Stimulated activated CD4-positive, alpha-beta T cell treated with anti-CD3 and anti-CD28 coated beads, Interleukin-12 subunit alpha, Interleukin-12 subunit beta, amount 100 ng/mL, for 4 hours (primary cell): ENCODE results near the gene SAMHD1.
"Not testable (repeated sequence)": the region's sequence is repeated elsewhere in the genome, so short reads cannot be mapped to it uniquely, and the experiment has no call there.

Experiments
- DNase-seq: peaks from one replicate; pipeline ENCODE4 v3.0.0-alpha.2; 2020

SAMHD1 gene

DNA sequence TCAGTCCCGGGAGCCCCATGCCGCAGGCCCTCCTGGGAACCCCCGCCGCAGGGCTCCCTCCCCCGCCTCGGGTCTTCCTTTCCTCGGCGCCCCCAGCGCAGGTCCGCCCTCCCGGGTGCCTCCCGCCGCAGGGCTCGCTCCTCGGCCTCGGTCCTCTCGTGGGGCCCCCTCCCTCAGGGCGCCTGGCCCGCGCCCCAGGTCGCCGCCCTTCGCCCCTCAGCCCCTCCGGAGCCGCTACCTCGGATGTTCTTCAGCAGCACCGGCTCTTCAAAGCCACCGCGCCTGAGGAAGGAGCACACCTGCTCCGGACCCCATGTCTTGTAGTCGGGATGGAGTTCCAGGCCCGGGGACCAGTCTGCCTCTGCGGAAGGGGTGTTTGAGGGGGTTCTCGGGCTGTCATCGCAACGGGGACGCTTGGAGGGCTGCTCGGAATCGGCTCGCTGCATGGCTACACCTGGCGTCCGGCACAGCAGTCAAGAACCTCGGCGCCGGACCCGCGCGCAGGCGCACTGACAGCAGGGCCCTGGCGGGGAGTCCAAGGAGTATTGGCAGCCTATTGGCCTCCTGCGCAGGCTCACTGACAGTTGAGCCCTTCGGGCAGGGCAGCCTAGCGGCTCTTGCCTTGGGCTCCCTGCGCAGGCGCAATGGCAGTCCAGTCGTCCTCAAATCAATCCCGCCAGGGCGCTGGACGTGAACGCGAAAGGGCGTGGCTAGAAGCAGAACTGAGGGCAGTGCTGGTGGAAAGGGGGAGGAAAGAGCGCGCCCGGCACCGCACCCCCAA is at the start of gene SAMHD1:
TSS of gene SAMHD1 (minus strand) at position 511 of the 781 bp plus-strand sequence. CDS start at position 446, 65 bp downstream.
- peak; percentile 85 for DNase-seq

DNA sequence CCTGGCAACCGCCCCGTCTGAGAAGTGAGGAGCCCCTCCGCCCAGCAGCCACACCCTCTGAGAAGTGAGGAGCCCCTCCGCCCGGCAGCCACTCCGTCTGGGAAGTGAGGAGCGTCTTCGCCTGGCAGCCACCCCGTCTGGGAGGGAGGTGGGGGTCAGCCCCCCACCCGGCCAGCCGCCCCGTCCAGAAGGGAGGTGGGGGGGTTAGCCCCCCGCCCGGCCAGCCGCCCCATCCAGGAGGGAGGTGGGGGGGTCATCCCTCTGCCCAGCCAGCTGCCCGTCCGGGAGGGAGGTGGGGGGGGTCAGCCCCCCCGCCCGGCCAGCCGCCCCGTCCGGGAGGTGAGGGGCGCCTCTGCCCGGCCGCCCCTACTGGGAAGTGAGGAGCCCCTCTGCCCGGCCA is 48.7 kb upstream of the SAMHD1 start:
- not testable (repeated sequence) for DNase-seq

DNA sequence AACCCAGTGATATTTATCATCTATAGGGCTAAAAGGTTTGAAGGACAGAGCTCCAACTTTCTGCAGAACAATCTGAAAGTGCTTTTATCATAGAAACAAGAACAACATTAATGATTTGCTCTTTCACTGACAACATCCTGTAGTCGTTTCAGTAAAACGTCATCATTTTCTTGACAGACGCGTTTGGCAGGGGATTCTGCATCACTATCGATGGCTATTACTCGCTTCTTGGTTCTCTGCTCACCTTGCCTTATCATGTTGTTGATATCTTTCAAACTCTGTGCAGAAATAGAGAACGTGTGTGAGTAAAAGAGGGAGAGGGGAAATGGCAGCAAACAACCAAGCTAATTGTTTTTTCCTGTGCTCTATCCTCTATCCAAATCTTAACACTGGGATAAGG is 47.1 kb upstream of the SAMHD1 start:
- no peak for DNase-seq

DNA sequence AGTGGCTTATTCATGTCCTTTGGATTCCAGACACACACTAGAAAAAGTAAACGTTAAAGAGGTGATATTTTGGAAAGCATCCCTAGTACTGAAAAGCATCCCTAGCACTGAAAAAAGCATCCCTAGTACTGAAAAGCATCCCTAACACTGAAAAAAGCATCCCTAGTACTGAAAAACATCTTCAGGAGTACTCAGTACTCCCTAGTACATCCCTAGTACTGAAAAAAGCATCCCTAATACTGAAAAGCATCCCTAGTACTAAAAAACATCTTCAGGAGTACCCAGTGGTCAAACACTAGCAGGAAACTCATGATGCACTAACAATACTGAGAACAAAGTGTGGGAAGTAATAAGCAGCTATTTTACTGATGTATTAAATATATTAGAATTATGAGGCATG is 45.6 kb upstream of the SAMHD1 start:
- DNase-seq: no peak

DNA sequence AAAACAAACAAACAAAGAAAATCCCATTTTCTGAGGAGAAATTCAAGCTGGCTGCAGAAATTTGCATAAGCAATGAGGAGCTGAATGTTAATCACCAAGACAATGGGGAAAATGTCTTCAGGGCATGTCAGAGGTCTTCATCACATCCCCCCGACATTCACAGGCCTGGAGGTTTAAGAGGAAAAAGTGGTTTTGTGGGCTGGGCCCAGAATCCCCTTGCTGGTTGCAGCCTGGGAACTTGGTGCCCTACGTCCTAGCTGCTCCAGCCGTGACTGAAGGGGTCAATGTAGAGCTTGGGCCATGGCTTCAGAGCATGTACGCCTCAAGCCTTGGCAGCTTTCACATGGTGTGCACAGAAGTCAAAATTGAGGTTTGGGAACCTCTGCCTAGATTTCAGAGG is 42.7 kb upstream of the SAMHD1 start:
- not testable (repeated sequence) for DNase-seq

DNA sequence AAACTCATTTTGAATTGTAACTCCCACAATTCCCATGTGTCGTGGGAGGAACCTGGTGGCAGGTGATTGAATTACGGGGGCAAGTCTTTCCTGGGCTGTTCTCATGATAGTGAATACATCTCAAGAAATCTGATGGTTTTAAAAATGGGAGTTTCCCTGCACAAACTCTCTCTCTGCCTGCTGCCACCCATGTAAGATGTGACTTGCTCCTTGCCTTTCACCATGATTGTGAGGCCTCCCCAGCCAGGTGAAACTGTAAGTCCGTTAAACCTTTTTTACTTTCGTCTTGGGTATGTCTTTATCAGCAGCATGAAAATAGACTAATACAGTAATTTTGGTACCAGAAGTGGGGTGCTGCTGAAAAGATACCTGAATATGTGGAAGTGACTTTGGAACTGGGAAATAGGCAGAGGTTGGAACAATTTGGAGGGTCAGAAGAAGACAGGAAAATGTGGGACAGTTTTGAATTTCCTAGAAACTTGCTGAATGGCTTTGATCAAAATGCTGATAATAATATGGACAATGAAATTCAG is 41.4 kb upstream of the SAMHD1 start:
- no peak for DNase-seq

DNA sequence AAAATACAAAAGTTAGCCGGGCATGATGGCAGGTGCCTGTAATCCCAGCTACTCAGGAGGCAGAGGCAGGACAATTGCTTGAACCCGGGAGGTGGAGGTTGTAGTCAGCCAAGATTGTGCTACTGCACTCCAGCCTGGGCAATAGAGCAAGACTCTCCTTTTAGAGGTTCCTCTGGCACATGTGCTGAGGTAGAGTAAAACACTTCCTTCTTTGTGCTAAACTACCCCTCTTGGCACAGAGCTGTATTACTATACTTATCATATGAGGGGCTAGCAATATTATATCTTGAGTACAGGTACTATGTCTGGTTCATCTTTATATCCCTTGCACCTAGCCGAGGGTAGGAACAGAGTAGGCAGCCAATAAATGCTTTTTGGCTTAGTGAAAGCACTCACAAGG is 40.2 kb upstream of the SAMHD1 start:
- no peak for DNase-seq

DNA sequence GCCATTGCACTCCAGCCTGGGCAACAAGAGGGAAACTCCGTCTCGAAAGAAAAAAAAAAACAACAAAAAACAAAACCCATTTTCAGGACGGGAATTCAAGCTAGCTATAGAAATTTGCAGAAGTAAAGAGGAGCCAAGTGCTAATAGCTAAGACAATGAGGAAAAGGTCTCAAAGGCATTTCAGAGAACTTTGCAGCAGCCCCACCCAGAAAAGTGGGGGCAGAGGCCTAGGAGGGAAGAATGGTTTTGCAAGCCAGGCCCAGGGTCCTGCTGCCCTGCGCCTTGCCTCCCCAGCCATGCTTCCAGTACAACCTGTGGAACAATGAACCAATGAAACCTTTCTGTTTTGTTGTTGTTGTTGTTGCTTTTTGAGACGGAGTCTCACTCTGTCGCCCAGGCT is 38.3 kb upstream of the SAMHD1 start:
- DNase-seq: no peak

DNA sequence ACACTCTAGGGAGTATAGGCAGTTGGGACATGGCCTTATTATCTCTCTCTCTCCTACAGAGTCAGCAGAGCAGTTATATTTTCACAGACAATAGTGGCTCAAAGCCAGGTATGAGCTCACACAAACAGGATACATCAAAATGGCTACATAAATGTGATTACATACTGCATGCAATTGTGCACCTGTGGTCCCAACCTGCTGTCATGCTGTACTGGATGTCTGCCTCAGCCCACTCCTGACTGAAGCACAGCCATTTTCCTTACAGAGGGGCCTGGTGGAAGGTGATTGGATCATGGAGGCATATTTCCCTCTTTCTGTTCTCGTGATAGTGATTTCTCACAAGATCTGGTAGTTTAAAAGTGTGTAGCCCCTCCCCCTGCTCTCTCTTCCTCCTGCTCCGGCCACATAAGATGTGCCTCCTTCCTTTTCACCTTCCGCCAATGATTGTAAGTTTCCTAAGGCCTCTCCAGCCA is 37.0 kb upstream of the SAMHD1 start:
- no peak for DNase-seq

DNA sequence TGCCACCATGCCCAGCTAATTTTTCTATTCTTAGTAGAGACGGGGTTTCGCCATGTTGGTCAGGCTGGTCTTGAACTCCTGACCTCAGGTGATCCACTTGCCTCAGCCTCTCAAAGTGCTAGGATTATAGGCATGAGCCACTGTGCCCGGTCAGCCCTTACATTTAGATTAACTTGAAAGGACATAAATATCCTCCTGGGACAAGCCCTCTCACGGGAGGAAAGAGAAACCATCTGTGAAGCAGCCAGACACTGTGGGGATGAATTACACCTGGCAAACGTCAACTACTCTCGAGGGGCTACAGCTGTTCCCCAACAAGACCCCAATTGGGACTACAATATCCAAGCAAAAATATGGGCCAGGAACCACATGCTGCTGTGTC is 32.7 kb upstream of the SAMHD1 start:
- no peak for DNase-seq

DNA sequence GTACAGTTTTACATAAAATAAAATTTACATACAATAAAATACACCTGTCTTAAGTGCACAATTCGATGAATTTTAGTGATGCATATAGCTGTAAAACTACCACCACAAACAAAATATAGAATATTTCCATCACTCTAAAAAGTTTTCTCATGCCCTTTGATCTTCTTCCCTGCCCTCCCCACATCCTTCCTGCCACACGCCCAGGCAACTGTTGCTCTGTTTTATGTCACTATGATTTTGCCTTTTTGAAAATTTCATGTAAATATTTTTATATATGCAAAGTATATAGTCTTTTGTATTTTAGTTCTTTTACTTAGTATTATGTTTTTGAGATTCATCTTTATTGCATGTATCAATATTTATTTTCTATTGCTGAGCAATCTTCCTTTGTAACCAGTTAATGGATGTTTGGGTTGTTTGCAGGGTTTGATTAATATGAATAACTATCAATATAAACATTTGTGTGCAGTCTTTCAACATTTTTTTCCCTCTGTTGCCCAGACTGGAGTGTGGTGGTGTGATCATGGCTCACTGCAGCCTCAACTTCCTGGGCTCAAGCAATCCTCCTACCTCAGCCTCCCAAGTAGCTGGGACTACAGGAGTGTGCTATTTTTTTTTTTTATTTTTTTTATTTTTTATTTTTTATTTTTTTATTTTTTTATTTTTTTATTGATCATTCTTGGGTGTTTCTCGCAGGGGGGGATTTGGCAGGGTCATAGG is 23.8 kb upstream of the SAMHD1 start:
- no peak for DNase-seq

DNA sequence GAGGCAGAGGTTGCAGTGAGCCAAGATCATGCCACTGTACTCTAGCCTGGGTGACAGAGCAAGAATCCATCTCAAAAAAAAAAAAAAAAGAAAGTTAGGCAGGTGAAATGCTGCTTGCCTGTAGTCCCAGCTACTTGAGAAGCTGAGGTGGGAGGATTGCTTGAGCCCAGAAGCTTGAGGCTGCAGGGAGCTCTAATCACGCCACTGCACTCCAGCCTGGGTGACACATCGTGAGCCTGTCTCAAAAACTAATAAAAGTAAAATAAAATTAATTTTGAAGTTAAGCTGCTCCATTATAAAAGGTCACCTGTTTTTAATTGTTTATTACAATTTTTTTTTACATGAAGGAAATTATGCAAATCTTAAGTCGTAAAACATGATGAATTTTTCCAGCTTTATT is 23.2 kb upstream of the SAMHD1 start:
- no peak for DNase-seq

DNA sequence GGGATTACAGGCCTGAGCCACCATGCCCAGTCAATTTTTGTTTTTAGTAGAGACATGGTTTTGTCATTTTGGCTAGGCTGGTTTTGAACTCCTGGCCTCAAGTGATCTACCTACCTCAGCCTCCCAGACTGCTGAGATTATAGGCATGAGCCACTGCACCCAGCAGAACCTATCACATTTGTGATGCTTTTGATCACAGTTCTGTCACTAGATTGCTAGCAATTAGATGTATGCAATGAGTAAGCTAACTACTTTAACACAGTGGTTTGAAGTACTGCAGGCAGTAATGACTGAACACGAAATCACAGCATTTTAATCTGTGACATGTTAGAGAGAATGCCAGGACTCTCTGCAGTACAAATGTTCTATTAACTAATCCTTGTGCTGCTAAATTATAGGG is 19.6 kb upstream of the SAMHD1 start:
- no peak for DNase-seq

DNA sequence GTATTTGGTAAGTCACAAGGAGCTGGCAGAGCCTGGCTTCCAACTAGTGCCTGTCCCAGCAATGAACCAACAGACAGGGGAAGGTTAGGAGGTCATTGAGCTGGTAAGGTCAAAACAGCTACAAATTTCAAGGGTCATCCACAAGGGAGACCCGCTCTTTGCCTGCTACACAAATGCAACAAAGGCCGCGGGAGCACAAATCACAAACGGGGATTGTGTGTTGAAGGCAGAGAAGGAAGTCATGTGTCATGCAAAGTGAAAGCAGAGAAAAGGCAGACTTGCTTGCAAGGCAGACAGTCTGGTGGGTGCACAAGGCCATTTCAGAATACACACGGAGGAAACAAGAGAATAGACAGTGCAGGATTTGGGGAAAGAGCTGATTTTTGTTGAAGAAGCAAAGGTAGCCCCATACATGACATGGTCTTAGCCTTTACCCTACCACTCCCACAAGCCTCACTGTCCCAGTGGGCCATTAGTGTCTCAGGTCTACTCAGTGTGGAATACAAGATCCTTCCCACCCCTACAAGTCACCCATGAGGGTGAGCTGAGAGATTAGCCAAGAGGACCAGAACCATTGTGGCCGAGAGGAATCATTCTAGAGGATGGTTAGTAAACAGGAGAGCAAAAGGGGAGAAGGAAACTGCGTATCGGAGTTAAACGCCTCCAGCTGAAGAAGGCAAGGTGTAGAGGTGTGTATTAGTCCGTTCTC is 18.1 kb upstream of the SAMHD1 start:
- DNase-seq: peak; percentile 16

DNA sequence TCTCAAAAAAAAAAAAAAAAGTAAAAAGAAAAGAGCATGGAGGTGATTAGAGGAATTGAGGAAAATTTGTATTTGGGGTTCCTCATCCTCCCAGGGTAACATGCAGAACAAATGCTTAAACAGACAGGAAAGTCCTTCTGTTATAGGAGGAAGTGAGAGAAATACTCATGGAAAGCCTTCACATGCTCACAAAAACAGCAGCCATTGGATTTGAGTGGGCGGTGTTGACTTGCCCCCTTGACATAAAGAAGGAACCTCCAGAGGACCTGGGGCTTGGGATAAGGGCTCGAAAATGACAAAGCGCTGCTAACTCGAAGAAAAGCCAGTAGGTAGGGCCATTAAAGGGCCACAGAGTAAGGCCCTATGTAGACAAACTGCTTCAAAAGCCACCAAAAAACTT is 17.5 kb upstream of the SAMHD1 start:
- DNase-seq: no peak

DNA sequence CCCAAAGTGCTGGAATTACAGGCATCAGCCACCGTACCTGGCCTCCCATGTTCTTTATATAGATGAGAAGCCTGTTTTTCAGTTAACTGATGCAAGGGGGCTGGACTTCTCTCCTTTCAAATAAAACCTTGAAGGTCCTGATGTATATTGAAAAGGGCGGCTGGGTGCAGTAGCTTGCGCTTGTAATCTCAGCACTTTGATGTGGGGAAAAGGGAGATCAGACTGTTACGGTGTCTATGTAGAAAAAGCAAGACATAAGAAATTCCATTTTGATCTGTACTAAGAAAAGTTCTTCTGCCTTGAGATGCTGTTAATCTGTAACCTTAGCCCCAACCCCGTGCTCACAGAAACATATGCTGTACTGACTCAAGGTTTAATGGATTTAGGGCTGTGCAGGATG is 16.1 kb upstream of the SAMHD1 start:
- DNase-seq: no peak

DNA sequence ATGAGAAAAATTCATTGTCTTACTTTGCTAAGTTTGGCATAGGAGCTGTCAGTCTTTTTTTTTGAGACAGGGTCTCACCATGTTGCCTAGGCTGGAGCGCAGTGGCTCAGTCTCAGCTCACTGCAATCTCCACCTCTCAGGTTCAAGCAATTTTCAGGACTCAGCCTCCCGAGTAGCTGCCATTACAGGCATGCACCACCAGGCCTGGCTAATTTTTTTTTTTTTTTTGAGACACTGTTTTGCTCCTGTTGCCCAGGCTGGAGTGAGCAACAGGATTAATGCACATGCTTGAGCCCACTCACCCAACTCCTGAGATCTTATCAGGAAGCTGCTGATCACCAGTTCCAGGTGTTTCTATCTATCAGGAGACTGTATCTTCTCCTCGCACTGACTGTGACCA is 15.5 kb upstream of the SAMHD1 start:
- not testable (repeated sequence) for DNase-seq

DNA sequence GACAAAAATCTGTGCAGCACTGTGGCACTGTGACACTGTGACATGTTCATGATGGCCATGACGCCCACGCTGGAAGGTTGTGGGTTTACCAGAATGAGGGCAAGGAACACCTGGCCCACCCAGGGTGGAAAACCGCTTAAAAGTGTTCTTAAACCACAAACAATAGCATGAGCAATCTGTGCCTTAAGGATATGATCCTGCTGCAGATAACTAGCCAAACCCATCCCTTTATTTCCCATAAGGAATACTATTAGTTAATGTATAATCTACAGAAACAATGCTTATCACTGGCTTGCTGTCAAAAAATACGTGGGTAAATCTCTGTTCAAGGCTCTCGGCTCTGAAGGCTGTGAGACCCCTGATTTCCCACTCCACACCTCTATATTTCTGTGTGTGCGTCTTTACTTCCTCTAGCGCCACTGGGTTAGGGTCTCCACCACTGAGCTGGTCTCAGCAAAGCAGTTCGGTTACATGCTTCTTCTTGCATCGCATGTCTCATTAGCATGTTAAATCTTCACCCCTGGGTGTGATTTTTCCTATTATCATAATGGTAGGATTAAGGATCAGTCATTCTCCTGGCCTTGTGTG is 10.9 kb upstream of the SAMHD1 start:
- DNase-seq: not testable (repeated sequence)

DNA sequence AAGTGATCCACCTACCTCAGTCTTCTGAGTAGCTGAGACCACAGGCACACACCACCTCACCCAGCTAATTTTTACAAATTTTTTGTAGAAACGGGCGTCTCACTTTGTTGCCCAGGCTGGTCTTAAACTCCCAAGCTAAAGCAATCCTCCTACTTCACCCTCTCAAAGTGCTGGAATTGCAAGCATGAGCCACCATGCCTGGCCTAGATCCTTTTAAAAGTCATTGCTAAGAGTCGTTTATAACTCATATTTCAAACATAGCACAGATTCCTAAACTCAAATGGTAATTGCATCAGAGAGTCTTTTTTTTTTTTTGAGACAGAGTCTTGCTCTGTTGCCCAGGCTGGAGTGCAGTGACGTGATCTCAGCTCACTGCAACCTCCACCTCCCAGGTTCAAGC is 7.7 kb upstream of the SAMHD1 start:
- DNase-seq: no peak

DNA sequence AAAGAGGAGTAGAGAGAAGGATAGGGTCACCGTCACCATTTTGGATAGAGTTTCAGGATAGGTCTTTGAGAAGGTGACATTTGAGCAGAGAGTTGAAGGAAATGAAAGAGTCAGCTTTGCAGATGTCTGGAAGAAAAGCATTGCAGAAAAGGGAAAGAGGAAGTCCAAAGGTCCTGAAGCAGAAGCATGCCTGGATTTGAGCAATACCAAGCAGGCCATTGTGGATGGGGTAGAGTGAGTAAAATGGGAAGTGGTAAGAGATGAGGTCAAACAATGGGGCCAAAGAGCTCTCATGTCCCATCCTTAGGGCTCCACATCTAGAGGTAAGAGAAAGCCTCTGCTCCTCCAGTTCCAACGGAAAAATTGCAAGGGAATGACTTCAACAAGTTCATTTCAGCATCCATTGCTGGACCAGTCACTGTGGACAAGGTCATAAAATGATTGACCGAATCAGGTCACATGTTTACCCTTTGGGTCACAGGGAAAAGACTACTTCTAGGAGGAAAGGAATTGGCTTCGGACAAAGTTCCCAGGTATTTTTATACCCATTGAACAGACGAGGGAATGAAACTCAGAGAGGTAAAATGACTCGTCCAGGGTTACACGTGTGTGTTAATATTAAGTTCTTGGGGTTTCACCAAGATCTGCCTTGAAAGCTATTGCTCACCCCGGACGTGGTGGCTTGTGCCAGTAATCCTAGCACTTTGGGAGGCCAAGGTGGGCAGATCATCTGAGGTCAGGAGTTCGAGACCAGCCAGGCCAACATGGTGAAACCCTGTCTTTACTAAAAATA is 6.6 kb upstream of the SAMHD1 start:
- DNase-seq: no peak

DNA sequence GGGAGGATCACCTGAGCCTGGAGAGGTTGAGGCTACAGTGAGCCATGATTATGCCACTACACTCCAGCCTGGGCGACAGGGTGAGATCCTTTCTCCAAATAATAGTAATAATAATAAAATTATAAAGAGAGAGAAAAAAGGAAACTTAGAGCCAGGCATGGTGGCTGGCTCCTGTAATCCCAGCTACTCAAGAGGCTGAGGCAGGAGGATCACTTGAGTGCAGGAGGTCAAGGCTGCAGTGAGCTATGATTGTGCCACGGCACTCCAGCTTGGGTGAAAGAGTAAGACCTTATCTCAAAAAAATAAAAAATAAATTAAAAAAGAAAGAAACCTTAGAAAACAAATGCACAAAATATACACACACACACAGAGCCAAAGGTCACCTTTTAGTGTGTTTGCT is 5.2 kb upstream of the SAMHD1 start:
- DNase-seq: no peak

DNA sequence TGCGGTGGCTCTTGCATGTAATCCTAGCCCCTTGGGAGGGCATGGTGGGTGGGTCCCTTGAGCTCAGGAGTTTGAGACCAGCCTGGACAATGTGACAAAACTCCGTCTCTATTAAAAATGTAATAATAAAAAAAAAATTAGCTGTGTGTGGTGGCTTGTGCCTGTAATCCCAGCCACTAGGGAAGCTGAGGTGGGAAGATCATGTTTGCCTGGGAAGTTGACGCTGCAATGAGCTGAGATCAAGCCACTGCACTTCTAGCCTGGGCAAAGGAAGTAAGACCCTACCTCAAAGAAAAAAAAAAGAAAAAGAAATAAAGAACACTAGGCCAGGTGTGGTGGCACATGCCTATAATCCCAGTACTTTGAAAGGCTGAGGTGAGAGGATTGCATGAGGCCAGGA is 4.5 kb upstream of the SAMHD1 start:
- DNase-seq: no peak
